ENCODE measurements around the gene LRMDA.

- no peak for TF ChIP-seq CTCF (IDR thresholded peaks at IDR 0.05)
- no peak for TF ChIP-seq EP300 (IDR thresholded peaks at IDR 0.05)
- TF ChIP-seq POLR2A (IDR thresholded peaks at IDR 0.05), result no peak
- TF ChIP-seq POLR2AphosphoS5 (IDR thresholded peaks at IDR 0.05), result no peak
Observed at GRCh38 chr10:75962395-75963061, 531.1 kb downstream of the LRMDA start.
